Right kidney (tissue), 1 donor: ENCODE results near the gene TAS2R41.
"Not testable (repeated sequence)": the region's sequence is repeated elsewhere in the genome, so short reads cannot be mapped to it uniquely, and the experiment has no call there.

Experiments used
- DNase-seq: peaks from one replicate; pipeline ENCODE4 v3.0.0-alpha.2; 2016

The TAS2R41 gene

GRCh38 chr7:143519411-143520131 is 41.9 kb downstream of the TAS2R41 start:
- no peak for DNase-seq

GRCh38 chr7:143522309-143522916 is 44.7 kb downstream of the TAS2R41 start:
- not testable (repeated sequence) for DNase-seq
